Uterus (tissue), 4 donors: ENCODE measurements around the gene RELB. TPM values are rescaled to one million over a fixed set of nuclear protein-coding genes. Genes with fewer than 3 reads are reported as not detected.

Source experiments
- DNase-seq, 2 donors: peaks; one replicate each; pipeline ENCODE4 v3.0.0-alpha.2; 2019 to 2020
- H3K27ac ChIP-seq, 2 donors: fragments of 200-600 bp; sonication (generic); 1 replicate in 1 of 2; 2 replicates in 1 of 2; pipeline ENCODE4 v1.5.1; 2016 to 2018
- H3K27me3 ChIP-seq, 2 donors: fragments of 200-600 bp; sonication (generic); one replicate each; pipeline ENCODE4 v1.5.1; 2018 to 2019; ENCODE audit warnings: control low read depth in 1 of 2
- H3K36me3 ChIP-seq, 2 donors: fragments of 200-600 bp; sonication (generic); one replicate each; pipeline ENCODE4 v1.5.1; 2019; ENCODE audit warnings: control low read depth in 1 of 2
- H3K4me1 ChIP-seq, 2 donors: fragments of 200-600 bp; sonication (generic); one replicate each; pipeline ENCODE4 v1.5.1; 2018 to 2019; ENCODE audit warnings: control low read depth in 1 of 2
- H3K4me3 ChIP-seq, 2 donors: fragments of 200-600 bp; sonication (generic); 1 replicate in 1 of 2; 2 replicates in 1 of 2; pipeline ENCODE4 v1.5.1; 2018 to 2019; ENCODE audit warnings: mild to moderate bottlenecking in 1 of 2
- H3K9me3 ChIP-seq, 2 donors: fragments of 200-600 bp; sonication (generic); one replicate each; pipeline ENCODE4 v1.5.1; 2019; ENCODE audit warnings: control low read depth in 1 of 2
- POLR2A ChIP-seq, 2 donors: fragments of 450-650 bp; IDR thresholded peaks; one replicate each; pipeline ENCODE4 v1.6.1; 2016; ENCODE audit warnings: antibody characterized with exemption in 2 of 2, mild to moderate bottlenecking in 1 of 2, moderate library complexity in 1 of 2
- intact Hi-C: fragments of 100-400 bp; cut with DNase I; formaldehyde crosslinking; loops from one replicate; pipeline ENCODE4 v1.15.1; 2023; ENCODE audit warnings: low total_unique reads
- total RNA-seq, 4 donors: library from RNA; depleted of rRNA in 3 of 4; stranded (reverse); fragments of >200 nt in 3 of 4; gene quantifications; one replicate each; pipeline versions ENCODE4 v1.1.0 to v1.2.4, GENCODE V29; 2014 to 2023
- TF ChIP-seq, protein P1 (sequence below), 4 experiments: fragments of 200-600 bp in 2 of 4; fragments of 450-650 bp in 2 of 4; sonication (generic) in 2 of 4; IDR thresholded peaks; one replicate each; pipeline ENCODE4 v1.5.1; 2016 to 2019; ENCODE audit warnings: antibody characterized with exemption in 4 of 4, mild to moderate bottlenecking in 2 of 4, moderate library complexity in 1 of 4
- donor health status: DM: yes; HTN: yes; CAD: no.

The RELB gene
- total RNA-seq, 4 donors from 2014 or later, result 1.0 to 52.4 (median 13.9) TPM

DNA sequence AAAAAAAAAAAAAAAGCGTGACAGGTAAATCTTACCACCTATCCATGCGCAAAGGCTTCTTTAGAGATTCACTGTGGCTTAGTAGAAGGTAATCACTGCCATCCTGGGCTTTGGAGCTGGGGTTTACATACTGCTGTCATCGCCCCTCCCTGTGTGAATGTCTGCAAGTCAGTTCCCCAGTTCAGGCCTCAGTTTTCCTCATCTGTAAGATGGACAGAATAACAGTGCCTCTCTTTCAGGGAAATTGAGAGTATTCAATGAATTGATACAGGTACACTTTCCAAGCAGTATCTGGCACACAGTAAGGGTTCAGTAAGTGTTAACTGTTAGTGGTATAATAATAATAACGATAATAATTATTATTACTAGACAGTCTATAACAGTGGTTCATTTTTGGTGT lies 2.2 kb downstream of the RELB start:
- Histone ChIP-seq H3K27me3 (no peaks in the 10 kb centered on the region), H3K4me1 (no peaks in the 10 kb centered on the region), H3K36me3 (no peaks in the 10 kb centered on the region), H3K9me3 (no peaks in the 10 kb centered on the region), H3K4me3 (no peak overlapping the region), H3K27ac (no peak overlapping the region)
- intact Hi-C loops, result no loop called here
- TF ChIP-seq, protein P1, sequence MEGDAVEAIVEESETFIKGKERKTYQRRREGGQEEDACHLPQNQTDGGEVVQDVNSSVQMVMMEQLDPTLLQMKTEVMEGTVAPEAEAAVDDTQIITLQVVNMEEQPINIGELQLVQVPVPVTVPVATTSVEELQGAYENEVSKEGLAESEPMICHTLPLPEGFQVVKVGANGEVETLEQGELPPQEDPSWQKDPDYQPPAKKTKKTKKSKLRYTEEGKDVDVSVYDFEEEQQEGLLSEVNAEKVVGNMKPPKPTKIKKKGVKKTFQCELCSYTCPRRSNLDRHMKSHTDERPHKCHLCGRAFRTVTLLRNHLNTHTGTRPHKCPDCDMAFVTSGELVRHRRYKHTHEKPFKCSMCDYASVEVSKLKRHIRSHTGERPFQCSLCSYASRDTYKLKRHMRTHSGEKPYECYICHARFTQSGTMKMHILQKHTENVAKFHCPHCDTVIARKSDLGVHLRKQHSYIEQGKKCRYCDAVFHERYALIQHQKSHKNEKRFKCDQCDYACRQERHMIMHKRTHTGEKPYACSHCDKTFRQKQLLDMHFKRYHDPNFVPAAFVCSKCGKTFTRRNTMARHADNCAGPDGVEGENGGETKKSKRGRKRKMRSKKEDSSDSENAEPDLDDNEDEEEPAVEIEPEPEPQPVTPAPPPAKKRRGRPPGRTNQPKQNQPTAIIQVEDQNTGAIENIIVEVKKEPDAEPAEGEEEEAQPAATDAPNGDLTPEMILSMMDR (IDR thresholded peaks at IDR 0.05), result no peak
- DNase-seq, result no peak

DNA sequence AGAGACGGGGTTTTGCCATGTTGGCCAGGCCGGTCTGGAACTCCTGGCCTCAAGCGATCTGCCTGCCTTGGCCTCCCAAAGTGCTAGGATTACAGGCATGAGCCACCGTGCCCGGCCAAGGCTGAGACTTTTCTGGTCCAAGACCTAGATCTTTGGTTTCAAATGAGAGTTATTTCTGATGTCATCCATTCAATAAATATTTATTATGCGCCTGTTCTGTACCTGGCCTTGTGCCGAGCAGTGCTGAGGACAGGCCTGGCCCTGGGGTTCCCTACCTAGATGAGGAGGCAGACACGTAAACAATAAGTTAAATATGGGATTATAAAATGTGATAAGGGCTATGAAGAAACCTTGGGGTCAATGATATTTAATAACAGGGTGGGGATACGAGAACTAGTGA lies 4.5 kb downstream of the RELB start:
- H3K27me3 ChIP-seq, result no peaks in the 10 kb centered on the region
- no peak overlapping the region for H3K4me3 ChIP-seq
- no peaks in the 10 kb centered on the region for H3K4me1 ChIP-seq
- DNase-seq, result no peak
- intact Hi-C loops, result no loop called here
- H3K27ac ChIP-seq, result no peak overlapping the region
- TF ChIP-seq POLR2A (IDR thresholded peaks at IDR 0.05), result no peak
- TF ChIP-seq, protein P1 (IDR thresholded peaks at IDR 0.05), result no peak
- H3K36me3 ChIP-seq, result no peaks in the 10 kb centered on the region
- no peaks in the 10 kb centered on the region for H3K9me3 ChIP-seq

DNA sequence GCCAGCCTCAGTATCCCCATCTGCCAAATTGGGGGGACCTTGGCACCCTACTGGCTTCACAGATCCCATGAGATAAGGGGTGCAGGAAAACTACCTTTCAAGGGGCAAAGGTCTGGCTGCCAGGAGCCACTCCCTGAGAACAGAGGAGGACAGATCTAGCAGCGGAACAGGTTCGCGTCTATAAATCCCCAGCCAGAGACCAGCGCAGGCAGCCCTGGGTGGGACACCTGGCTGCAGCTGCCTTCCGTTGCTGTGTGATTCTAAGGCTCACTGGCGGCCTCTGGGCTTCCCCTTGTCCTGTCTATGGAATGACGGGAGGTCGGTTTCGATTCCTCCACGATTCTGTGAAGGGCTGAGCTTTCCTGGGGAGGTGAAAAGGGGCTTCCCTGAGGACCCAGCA lies 7.3 kb downstream of the RELB start:
- TF ChIP-seq, protein P1 (IDR thresholded peaks at IDR 0.05), result no peak
- TF ChIP-seq POLR2A (IDR thresholded peaks at IDR 0.05), result no peak
- Histone ChIP-seq H3K4me3 (no peak overlapping the region), H3K27ac (no peak overlapping the region), H3K36me3 (no peaks in the 10 kb centered on the region), H3K4me1 (no peaks in the 10 kb centered on the region), H3K9me3 (no peaks in the 10 kb centered on the region), H3K27me3 (no peaks in the 10 kb centered on the region)
- intact Hi-C loops, result no loop called here
- DNase-seq, result no peak

DNA sequence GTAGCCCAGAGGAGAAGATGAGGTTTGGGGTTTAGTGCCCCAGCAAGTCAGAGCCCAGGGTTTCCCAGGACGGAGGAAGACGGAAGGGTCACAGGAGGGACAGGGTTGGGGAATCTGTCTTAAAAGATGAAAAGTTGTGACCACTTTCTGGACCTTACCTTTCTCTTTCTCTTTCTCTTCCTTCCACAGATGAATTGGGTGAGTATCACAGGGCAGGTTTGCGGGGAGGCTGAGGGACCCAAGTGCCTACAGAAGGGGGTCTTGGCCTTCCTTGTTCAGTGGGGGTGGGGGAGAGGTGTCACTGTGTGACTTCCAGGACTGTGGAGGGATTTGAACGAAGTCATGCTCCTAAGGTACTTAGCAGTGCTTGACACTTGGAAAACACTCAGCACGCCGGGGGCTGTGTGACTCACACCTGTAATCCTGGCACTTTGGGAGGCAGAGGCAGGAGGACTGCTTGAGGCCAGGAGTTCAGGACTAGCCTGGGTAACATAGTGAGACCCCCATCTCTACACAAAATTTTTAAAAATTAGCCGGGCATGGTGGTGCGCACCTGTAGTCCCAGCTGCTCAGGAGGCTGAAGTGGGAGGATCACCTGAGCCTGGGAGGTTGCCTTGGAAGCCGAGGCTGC lies 8.5 kb downstream of the RELB start:
- no peak for DNase-seq
- H3K4me3 ChIP-seq, result no peak overlapping the region
- H3K36me3 ChIP-seq, result no peaks in the 10 kb centered on the region
- intact Hi-C loops, result no loop called here
- H3K4me1 ChIP-seq, result no peaks in the 10 kb centered on the region
- no peak for TF ChIP-seq POLR2A (IDR thresholded peaks at IDR 0.05)
- TF ChIP-seq, protein P1 (IDR thresholded peaks at IDR 0.05), result no peak
- no peak overlapping the region for H3K27ac ChIP-seq
- H3K9me3 ChIP-seq, result no peaks in the 10 kb centered on the region
- H3K27me3 ChIP-seq, result no peaks in the 10 kb centered on the region

DNA sequence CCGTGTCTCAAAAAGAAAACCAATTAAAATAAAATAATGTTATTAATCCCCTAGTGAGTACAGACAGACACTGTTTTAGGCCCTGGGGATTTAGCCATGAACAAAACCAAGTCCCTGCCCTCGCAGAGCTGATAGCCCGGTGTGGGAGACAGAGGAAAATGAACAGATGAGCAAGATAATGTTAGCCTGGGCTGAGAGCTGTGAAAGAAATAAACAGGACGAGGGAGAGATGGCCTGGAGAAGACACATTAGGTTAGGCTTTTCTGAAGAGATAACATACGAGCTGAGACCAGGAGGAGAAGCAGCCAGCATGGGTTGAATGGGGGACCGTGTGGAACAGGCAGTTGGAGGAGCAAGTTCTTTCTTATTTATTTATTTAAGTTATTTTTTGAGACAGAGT lies 9.0 kb downstream of the RELB start:
- Histone ChIP-seq H3K4me3 (no peak overlapping the region), H3K36me3 (no peaks in the 10 kb centered on the region), H3K9me3 (no peaks in the 10 kb centered on the region), H3K4me1 (no peaks in the 10 kb centered on the region), H3K27ac (no peak overlapping the region), H3K27me3 (no peaks in the 10 kb centered on the region)
- no peak for TF ChIP-seq POLR2A (IDR thresholded peaks at IDR 0.05)
- TF ChIP-seq, protein P1 (IDR thresholded peaks at IDR 0.05), result no peak
- intact Hi-C loops, result no loop called here
- DNase-seq, result no peak
